Measurements from ENCODE around the gene TTYH3. TPM values are rescaled to one million over a fixed set of nuclear protein-coding genes. Genes with fewer than 3 reads are reported as not detected.
A peak's percentile ranks its signal among the peaks of the same experiment; 100 is the strongest.

Gene TTYH3
- total and polyA plus RNA-seq, 9 of the 15 experiments (the other 6 are each of a cell fraction or from before 2014, with no cell fraction given): 0.01 to 5.5 (median 1.1) TPM

DNA sequence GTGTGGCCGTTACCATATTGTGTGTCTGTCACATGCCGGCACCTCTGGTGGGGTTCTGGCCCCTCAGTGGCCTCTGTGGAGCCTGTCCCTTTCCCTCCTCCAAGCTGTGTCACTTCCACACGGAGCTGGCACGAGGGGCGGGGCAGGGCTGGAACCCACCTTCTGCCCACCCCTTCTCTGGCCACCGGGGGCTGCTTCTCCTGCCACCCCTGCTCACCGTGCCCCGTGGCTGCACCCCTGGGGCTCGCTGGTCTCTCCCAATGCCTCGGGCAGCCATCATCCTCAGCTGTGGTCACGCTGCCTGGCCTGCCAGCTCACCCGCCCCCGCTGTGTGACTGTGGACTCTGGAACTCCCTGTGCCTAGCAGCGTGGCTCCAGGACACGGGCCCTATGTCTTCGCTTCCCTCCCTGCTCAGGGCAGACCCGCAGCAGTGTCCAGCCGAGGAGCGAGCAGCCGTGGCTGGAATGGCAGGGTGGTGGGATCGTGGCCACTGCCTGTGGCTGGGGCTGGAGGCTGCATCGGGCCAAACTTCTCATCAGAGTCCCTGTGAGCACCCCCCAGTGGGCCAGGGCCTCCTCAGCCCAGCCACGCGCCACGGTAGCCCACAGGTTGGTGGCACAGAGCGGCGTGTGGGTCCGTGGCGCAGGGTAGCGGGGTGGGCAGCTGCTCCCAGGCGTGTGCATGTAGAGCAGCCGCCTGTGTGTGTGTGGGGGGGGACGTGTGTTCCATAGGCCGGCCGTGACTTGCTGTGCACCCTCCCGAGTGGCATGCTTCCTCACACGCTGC lies 8.1 kb downstream of the TTYH3 start:
- WGBS (ENCODE audit: insufficient coverage, low coverage, missing lambda C conversion rate): 45% methylated on average over 31 of the region's 37 CpGs
- 0 out of 2 replicates have a peak, but pooled peaks have one; percentile 17 for TF ChIP-seq RBFOX2 (IDR thresholded peaks at IDR 0.05; ENCODE audit: low read depth, low read length)
- no peak for TF ChIP-seq ZNF174 (CRISPR knock-in tag; IDR thresholded peaks at IDR 0.05)
- FAIRE-seq (no peak), DNase-seq (ENCODE audit: extremely low read depth in 1 of 4, low spot score in 3 of 4) (no peak), ATAC-seq (no peak)
- intact Hi-C loops (cut with micrococcal nuclease) (no loop called here), in situ Hi-C loops (cut with MboI) (no loop called here)
- Histone ChIP-seq H4K20me1 (replicated peaks; ENCODE audit: control insufficient read depth, insufficient read depth, low read length) (peaks cover 15% of the 10 kb centered on the region; the same call in 1 of the 2 replicates), H3K36me3 (ENCODE audit: control insufficient read depth, insufficient read depth, low read length) (no peaks in the 10 kb centered on the region), H3K79me2 (ENCODE audit: control insufficient read depth, insufficient read depth, low read length) (no peaks in the 10 kb centered on the region), H3K4me1 (replicated peaks in 1 of 2; ENCODE audit: control insufficient read depth in 2 of 2, insufficient read depth in 2 of 2, low read length in 2 of 2) (peaks cover 0 to 84% of the 10 kb centered on the region in 2 experiments; a peak in 3 of 5 replicates), H3K27ac (ENCODE audit: extremely low read depth, low read depth, low read length) (no peak overlapping the region), H3K27me3 (ENCODE audit: control insufficient read depth in 2 of 2, insufficient read depth in 2 of 2, low read length in 2 of 2) (no peaks in the 10 kb centered on the region; a peak in 1 of 5 replicates), H3K9ac (ENCODE audit: insufficient read depth in 1 of 2, low read depth in 2 of 2, low read length in 2 of 2) (no peak overlapping the region; a peak in 1 of 4 replicates), H3K9me1 (ENCODE audit: control insufficient read depth, insufficient read depth, low read length) (no peaks in the 10 kb centered on the region), H3K4me2 (ENCODE audit: insufficient read depth, low read length) (no peak overlapping the region), H3K4me3 (no peak overlapping the region), H3K9me3 (replicated peaks; ENCODE audit: control insufficient read depth, insufficient read depth, low read depth, low read length) (no peaks in the 10 kb centered on the region), H2AFZ (ENCODE audit: low read depth, low read length) (no peak overlapping the region)
- BruUV-seq (replicated peaks): no TSS peak
- ChIA-PET POLR2A (no interaction called here), CTCF (ENCODE audit: low intra/inter-chr PET ratio) (no interaction called here)

GRCh38 chr7:2640482-2640830 lies 8.7 kb downstream of the TTYH3 start:
- no peak for DNase-seq (ENCODE audit: extremely low read depth in 1 of 4, low spot score in 3 of 4)
- no peaks in the 10 kb centered on the region; a peak in 1 of 5 replicates for H3K27me3 ChIP-seq (ENCODE audit: control insufficient read depth in 2 of 2, insufficient read depth in 2 of 2, low read length in 2 of 2)
- peaks cover 9% of the 10 kb centered on the region; the same call in 1 of the 2 replicates for H4K20me1 ChIP-seq (replicated peaks; ENCODE audit: control insufficient read depth, insufficient read depth, low read length)
- no peaks in the 10 kb centered on the region for H3K36me3 ChIP-seq (ENCODE audit: control insufficient read depth, insufficient read depth, low read length)
- H3K9me3 ChIP-seq (replicated peaks; ENCODE audit: control insufficient read depth, insufficient read depth, low read depth, low read length): no peaks in the 10 kb centered on the region
- no peaks in the 10 kb centered on the region for H3K9me1 ChIP-seq (ENCODE audit: control insufficient read depth, insufficient read depth, low read length)
- H3K9ac ChIP-seq (ENCODE audit: insufficient read depth in 1 of 2, low read depth in 2 of 2, low read length in 2 of 2): no peak overlapping the region; a peak in 1 of 4 replicates
- ATAC-seq: no peak
- peaks cover 0 to 84% of the 10 kb centered on the region in 2 experiments; a peak in 3 of 5 replicates for H3K4me1 ChIP-seq (replicated peaks in 1 of 2; ENCODE audit: control insufficient read depth in 2 of 2, insufficient read depth in 2 of 2, low read length in 2 of 2)
- H3K79me2 ChIP-seq (ENCODE audit: control insufficient read depth, insufficient read depth, low read length): no peaks in the 10 kb centered on the region
- no peak overlapping the region for H3K4me2 ChIP-seq (ENCODE audit: insufficient read depth, low read length)
- ChIA-PET POLR2A (no interaction called here), CTCF (ENCODE audit: low intra/inter-chr PET ratio) (no interaction called here)
- WGBS (ENCODE audit: insufficient coverage, low coverage, missing lambda C conversion rate): 65% methylated on average over 9 of the region's 12 CpGs
- H3K27ac ChIP-seq (ENCODE audit: extremely low read depth, low read depth, low read length): no peak overlapping the region
- intact Hi-C loops (cut with micrococcal nuclease): no loop called here
- no peak overlapping the region for H2AFZ ChIP-seq (ENCODE audit: low read depth, low read length)
- no peak overlapping the region for H3K4me3 ChIP-seq
- in situ Hi-C loops (cut with MboI): no loop called here
- TF ChIP-seq POLR2G (IDR thresholded peaks at IDR 0.05; ENCODE audit: low read depth, low read length) (0 out of 2 replicates have a peak, but pooled peaks have one; percentile 12), BACH1 (tag; IDR thresholded peaks at IDR 0.05) (no peak), HNRNPL (IDR thresholded peaks at IDR 0.05; ENCODE audit: low read depth, low read length) (peak; percentile 73; the same call in 1 of the 2 replicates)
- FAIRE-seq: no peak
- no TSS peak for BruUV-seq (replicated peaks)
